Caco-2 (cell line): ENCODE data around the gene LAMB4. TPM values are rescaled to one million over a fixed set of nuclear protein-coding genes. Genes with fewer than 3 reads are reported as not detected.

Experiments
- BruUV-seq: library from RNA; stranded (reverse); fragments of 400-500 nt; replicated peaks from 2 replicates; lab custom pipeline; 2021; lab: Mats Ljungman, UMichigan
- CTCF ChIA-PET: fragments of 300-600 bp; sonication (Branson Sonifier 250); formaldehyde crosslinking; loops from one replicate; lab custom pipeline; 2022; ENCODE audit warnings: antibody characterized with exemption; lab: Charles Lee
- POLR2A ChIA-PET: fragments of 300-600 bp; sonication (Branson Sonifier 250); formaldehyde crosslinking; loops from one replicate; lab custom pipeline; 2022; ENCODE audit warnings: antibody characterized with exemption; lab: Charles Lee
- DNase-seq, 2 experiments: peaks; one replicate each; pipeline versions ENCODE4 v3.0.0 to v3.0.0-alpha.2; 2020 to 2022
- H3K27me3 ChIP-seq: replicated peaks from 2 replicates; pipeline ENCODE4 v1.6.0; 2011; ENCODE audit warnings: low read length; ENCODE audit not compliant: control insufficient read depth, insufficient read depth
- H3K36me3 ChIP-seq: 2 replicates; pipeline ENCODE4 v1.5.1; 2011; ENCODE audit warnings: low read length; ENCODE audit not compliant: control insufficient read depth, insufficient read depth
- H3K4me1 ChIP-seq: fragments of 250-450 bp; sonication (Bioruptor Pico); 2 replicates; pipeline ENCODE4 v1.5.1; 2020; ENCODE audit warnings: mild to moderate bottlenecking
- H3K4me3 ChIP-seq: 2 replicates; pipeline ENCODE4 v1.5.1; 2011; ENCODE audit warnings: low read depth, mild to moderate bottlenecking, control low read depth, low read length
- H3K9me3 ChIP-seq: fragments of 250-450 bp; sonication (Bioruptor Pico); 2 replicates; pipeline ENCODE4 v1.5.1; 2020; ENCODE audit warnings: mild to moderate bottlenecking, moderate library complexity
- H3K27ac Mint-ChIP-seq: one replicate; pipeline ENCODE4 v1.8.0; 2022; ENCODE audit warnings: mixed read lengths; ENCODE audit not compliant: unreplicated experiment
- H3K27me3 Mint-ChIP-seq: one replicate; pipeline ENCODE4 v1.8.0; 2022; ENCODE audit warnings: mixed read lengths; ENCODE audit not compliant: insufficient read depth, unreplicated experiment
- H3K36me3 Mint-ChIP-seq: one replicate; pipeline ENCODE4 v1.8.0; 2022; ENCODE audit warnings: mild to moderate bottlenecking, mixed read lengths; ENCODE audit not compliant: insufficient read depth, unreplicated experiment
- H3K4me1 Mint-ChIP-seq: one replicate; pipeline ENCODE4 v1.8.0; 2022; ENCODE audit warnings: low read depth, mixed read lengths; ENCODE audit not compliant: unreplicated experiment
- H3K4me3 Mint-ChIP-seq: one replicate; pipeline ENCODE4 v1.8.0; 2022; ENCODE audit warnings: mild to moderate bottlenecking, moderate library complexity, mixed read lengths; ENCODE audit not compliant: unreplicated experiment
- H3K9me3 Mint-ChIP-seq: one replicate; pipeline ENCODE4 v1.8.0; 2022; ENCODE audit warnings: mixed read lengths; ENCODE audit not compliant: unreplicated experiment
- intact Hi-C: fragments of 100-400 bp; cut with micrococcal nuclease; formaldehyde crosslinking; loops from one replicate; pipeline ENCODE4 v1.10.0; 2022; ENCODE audit not compliant: unreplicated experiment
- total RNA-seq: library from RNA; stranded (reverse); gene quantifications from 2 replicates; pipeline ENCODE4 v1.2.3, GENCODE V29; 2022
- TF ChIP-seq, protein P1 (sequence below), 2 experiments: fragments of 200-600 bp in 1 of 2; IDR thresholded peaks; 1 replicate in 1 of 2; 2 replicates in 1 of 2; pipeline versions ENCODE4 v1.5.1 to v1.8.0; 2011 to 2022; ENCODE audit warnings: antibody characterized with exemption in 1 of 2, control low read depth in 1 of 2, inconsistent platforms in 1 of 2, low read depth in 1 of 2, low read length in 1 of 2, mild to moderate bottlenecking in 1 of 2, moderate library complexity in 1 of 2; ENCODE audit not compliant: insufficient read depth in 1 of 2, severe bottlenecking in 1 of 2, unreplicated experiment in 1 of 2

The LAMB4 gene
- total RNA-seq, 1 experiment from 2014 or later, result 0.52 TPM

DNA sequence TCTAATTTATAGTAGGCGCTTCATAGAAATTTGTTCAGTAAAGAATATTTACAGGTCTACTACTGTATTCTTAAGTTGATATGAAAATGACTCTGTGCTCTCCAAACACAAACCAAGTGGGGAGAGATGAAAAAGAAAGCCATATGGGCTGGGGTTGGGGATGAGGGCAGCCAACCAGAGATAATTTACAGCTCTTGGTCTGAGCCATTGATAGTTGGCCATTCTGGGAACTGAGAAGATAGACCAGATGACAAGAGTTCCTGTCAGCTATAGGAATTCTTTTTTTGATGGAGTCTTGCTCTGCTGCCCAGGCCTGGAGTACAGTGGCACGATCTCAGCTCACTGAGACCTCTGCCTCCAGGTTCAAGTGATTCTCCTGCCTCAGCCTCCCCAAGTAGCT lies 57.4 kb downstream of the LAMB4 start:
- Histone ChIP-seq H3K27me3 (no peaks in the 10 kb centered on the region), H3K36me3 (no peaks in the 10 kb centered on the region), H3K4me3 (no peak overlapping the region), H3K4me1 (no peaks in the 10 kb centered on the region), H3K9me3 (no peaks in the 10 kb centered on the region)
- no peaks in the 10 kb centered on the region for H3K4me1 Mint-ChIP-seq
- BruUV-seq, result no TSS peak
- no peak overlapping the region for H3K27ac Mint-ChIP-seq
- H3K4me3 Mint-ChIP-seq, result no peak overlapping the region
- no peaks in the 10 kb centered on the region for H3K9me3 Mint-ChIP-seq
- CTCF ChIA-PET, result no interaction called here
- intact Hi-C loops, result no loop called here
- TF ChIP-seq, protein P1, sequence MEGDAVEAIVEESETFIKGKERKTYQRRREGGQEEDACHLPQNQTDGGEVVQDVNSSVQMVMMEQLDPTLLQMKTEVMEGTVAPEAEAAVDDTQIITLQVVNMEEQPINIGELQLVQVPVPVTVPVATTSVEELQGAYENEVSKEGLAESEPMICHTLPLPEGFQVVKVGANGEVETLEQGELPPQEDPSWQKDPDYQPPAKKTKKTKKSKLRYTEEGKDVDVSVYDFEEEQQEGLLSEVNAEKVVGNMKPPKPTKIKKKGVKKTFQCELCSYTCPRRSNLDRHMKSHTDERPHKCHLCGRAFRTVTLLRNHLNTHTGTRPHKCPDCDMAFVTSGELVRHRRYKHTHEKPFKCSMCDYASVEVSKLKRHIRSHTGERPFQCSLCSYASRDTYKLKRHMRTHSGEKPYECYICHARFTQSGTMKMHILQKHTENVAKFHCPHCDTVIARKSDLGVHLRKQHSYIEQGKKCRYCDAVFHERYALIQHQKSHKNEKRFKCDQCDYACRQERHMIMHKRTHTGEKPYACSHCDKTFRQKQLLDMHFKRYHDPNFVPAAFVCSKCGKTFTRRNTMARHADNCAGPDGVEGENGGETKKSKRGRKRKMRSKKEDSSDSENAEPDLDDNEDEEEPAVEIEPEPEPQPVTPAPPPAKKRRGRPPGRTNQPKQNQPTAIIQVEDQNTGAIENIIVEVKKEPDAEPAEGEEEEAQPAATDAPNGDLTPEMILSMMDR (IDR thresholded peaks at IDR 0.05; ENCODE audit: insufficient read depth in 1 of 2, low read depth in 1 of 2, low read length in 1 of 2, severe bottlenecking in 1 of 2, unreplicated experiment in 1 of 2), result no peak
- no peaks in the 10 kb centered on the region for H3K36me3 Mint-ChIP-seq
- no peak for DNase-seq
- H3K27me3 Mint-ChIP-seq, result no peaks in the 10 kb centered on the region
- POLR2A ChIA-PET, result no interaction called here

GRCh38 chr7:108072116-108072515 lies 58.0 kb downstream of the LAMB4 start:
- H3K9me3 ChIP-seq, result no peaks in the 10 kb centered on the region
- Mint-ChIP-seq H3K27me3 (no peaks in the 10 kb centered on the region), H3K9me3 (no peaks in the 10 kb centered on the region), H3K27ac (no peak overlapping the region), H3K36me3 (no peaks in the 10 kb centered on the region), H3K4me3 (no peak overlapping the region), H3K4me1 (no peaks in the 10 kb centered on the region)
- ChIA-PET POLR2A (no interaction called here), CTCF (no interaction called here)
- no peaks in the 10 kb centered on the region for H3K36me3 ChIP-seq
- intact Hi-C loops, result no loop called here
- TF ChIP-seq, protein P1 (IDR thresholded peaks at IDR 0.05; ENCODE audit: insufficient read depth in 1 of 2, low read depth in 1 of 2, low read length in 1 of 2, severe bottlenecking in 1 of 2, unreplicated experiment in 1 of 2), result no peak
- no peak for DNase-seq
- no peak overlapping the region for H3K4me3 ChIP-seq
- no peaks in the 10 kb centered on the region for H3K27me3 ChIP-seq
- no TSS peak for BruUV-seq
- no peaks in the 10 kb centered on the region for H3K4me1 ChIP-seq

GRCh38 chr7:108071551-108071950 lies 58.6 kb downstream of the LAMB4 start:
- CTCF ChIA-PET, result no interaction called here
- intact Hi-C loops, result no loop called here
- Histone ChIP-seq H3K4me3 (no peak overlapping the region), H3K9me3 (no peaks in the 10 kb centered on the region), H3K27me3 (no peaks in the 10 kb centered on the region), H3K36me3 (no peaks in the 10 kb centered on the region), H3K4me1 (peaks cover under 1% of the 10 kb centered on the region; the same call in 1 of the 2 replicates)
- BruUV-seq, result no TSS peak
- TF ChIP-seq, protein P1 (IDR thresholded peaks at IDR 0.05; ENCODE audit: insufficient read depth in 1 of 2, low read depth in 1 of 2, low read length in 1 of 2, severe bottlenecking in 1 of 2, unreplicated experiment in 1 of 2), result no peak
- Mint-ChIP-seq H3K4me1 (no peaks in the 10 kb centered on the region), H3K27me3 (no peaks in the 10 kb centered on the region), H3K27ac (peak overlapping the region; percentile 8), H3K36me3 (no peaks in the 10 kb centered on the region), H3K4me3 (no peak overlapping the region), H3K9me3 (no peaks in the 10 kb centered on the region)
- POLR2A ChIA-PET, result no interaction called here
- no peak for DNase-seq
